DOHH2 (cell line): Measurements from ENCODE around the gene EPB41L1.

Experiments used
- H3F3A ChIP-seq: fragments of 200-600 bp; sonication (generic), shearing (Covaris generic); 2 replicates; pipeline ENCODE4 v1.6.0; 2016; ENCODE audit warnings: antibody characterized with exemption, mild to moderate bottlenecking; ENCODE audit not compliant: control insufficient read depth, insufficient read depth
- H3K27ac ChIP-seq: fragments of 200-600 bp; sonication (generic); 2 replicates; pipeline ENCODE4 v1.5.1; 2014; ENCODE audit warnings: low read depth, mild to moderate bottlenecking, low read length, moderate library complexity
- H3K27me3 ChIP-seq: fragments of 200-600 bp; sonication (generic); 2 replicates; pipeline ENCODE4 v1.6.1; 2014; ENCODE audit warnings: mild to moderate bottlenecking, low read length, mixed read lengths; ENCODE audit not compliant: control insufficient read depth
- H3K36me3 ChIP-seq: fragments of 200-600 bp; sonication (generic); 2 replicates; pipeline ENCODE4 v1.6.1; 2014; ENCODE audit warnings: mild to moderate bottlenecking, low read length, moderate library complexity, mixed read lengths; ENCODE audit not compliant: control insufficient read depth
- H3K4me1 ChIP-seq: fragments of 200-600 bp; sonication (generic); 2 replicates; pipeline ENCODE4 v1.6.1; 2014; ENCODE audit warnings: mild to moderate bottlenecking, low read length, mixed read lengths; ENCODE audit not compliant: control insufficient read depth
- H3K4me2 ChIP-seq: fragments of 200-600 bp; sonication (generic); 2 replicates; pipeline ENCODE4 v1.6.0; 2014; ENCODE audit warnings: mild to moderate bottlenecking, low read length, moderate library complexity
- H3K4me3 ChIP-seq: fragments of 200-600 bp; sonication (generic); 2 replicates; pipeline ENCODE4 v1.5.1; 2014; ENCODE audit warnings: mild to moderate bottlenecking, low read length, mixed read lengths
- H3K79me2 ChIP-seq: fragments of 200-600 bp; sonication (generic); 2 replicates; pipeline ENCODE4 v1.6.1; 2014; ENCODE audit warnings: mild to moderate bottlenecking, low read length, mixed read lengths; ENCODE audit not compliant: control insufficient read depth
- H3K9me2 ChIP-seq: fragments of 200-600 bp; sonication (generic); replicated peaks from 2 replicates; pipeline ENCODE4 v1.6.1; 2014; ENCODE audit warnings: mild to moderate bottlenecking, low read length, mixed read lengths; ENCODE audit not compliant: control insufficient read depth
- H3K9me3 ChIP-seq: fragments of 200-600 bp; sonication (generic); 2 replicates; pipeline ENCODE4 v1.6.1; 2014; ENCODE audit warnings: antibody characterized with exemption, low read length, mixed read lengths; ENCODE audit not compliant: control insufficient read depth, insufficient read depth
- H4K20me1 ChIP-seq: fragments of 200-600 bp; sonication (generic); 2 replicates; pipeline ENCODE4 v1.6.0; 2014; ENCODE audit warnings: low read depth, mild to moderate bottlenecking, antibody characterized with exemption, low read length, moderate library complexity; ENCODE audit not compliant: control insufficient read depth, insufficient read depth
- EZH2phosphoT487 ChIP-seq: fragments of 200-600 bp; sonication (generic); IDR thresholded peaks from 2 replicates; pipeline ENCODE4 v1.6.1; 2017; ENCODE audit warnings: borderline replicate concordance, mild to moderate bottlenecking, antibody characterized with exemption, low read length, moderate library complexity, mixed read lengths
- TF ChIP-seq, protein P1 (sequence below): fragments of 200-600 bp; sonication (generic); IDR thresholded peaks from one replicate; pipeline ENCODE4 v1.5.1; 2014; ENCODE audit warnings: antibody characterized with exemption, mild to moderate bottlenecking, low read depth, low read length; ENCODE audit not compliant: poor library complexity, severe bottlenecking

The EPB41L1 gene

DNA sequence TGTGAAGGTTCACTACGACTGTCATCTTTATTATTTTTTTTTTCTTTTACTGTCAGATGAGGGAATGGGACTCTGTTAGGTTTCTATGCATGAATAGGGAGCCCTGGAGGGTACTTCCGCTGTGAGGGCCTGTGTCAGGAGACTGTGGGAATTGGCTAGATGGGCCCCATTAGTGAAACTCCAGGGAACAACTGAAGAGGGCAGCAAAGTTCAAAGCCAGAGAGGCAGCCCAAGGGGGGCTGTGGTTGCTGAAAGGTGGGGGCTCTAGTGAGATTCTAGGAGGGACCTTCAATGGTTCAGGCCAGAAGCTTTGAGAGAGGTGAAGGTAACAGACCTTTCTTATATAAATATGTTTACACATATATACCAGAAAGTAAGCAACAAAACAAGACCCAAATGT lies 13.2 kb upstream of the EPB41L1 start:
- no peaks in the 10 kb centered on the region for H3K36me3 ChIP-seq
- H3K4me3 ChIP-seq = no peak overlapping the region
- peaks cover 13% of the 10 kb centered on the region for H3F3A ChIP-seq
- no peak overlapping the region for H3K27ac ChIP-seq
- no peak overlapping the region for H3K4me2 ChIP-seq
- H3K79me2 ChIP-seq = no peaks in the 10 kb centered on the region
- H3K4me1 ChIP-seq = peaks cover 50% of the 10 kb centered on the region
- no peaks in the 10 kb centered on the region for H3K9me3 ChIP-seq
- no peaks in the 10 kb centered on the region for H4K20me1 ChIP-seq
- no peaks in the 10 kb centered on the region for H3K9me2 ChIP-seq
- no peaks in the 10 kb centered on the region for H3K27me3 ChIP-seq
- TF ChIP-seq, protein P1, sequence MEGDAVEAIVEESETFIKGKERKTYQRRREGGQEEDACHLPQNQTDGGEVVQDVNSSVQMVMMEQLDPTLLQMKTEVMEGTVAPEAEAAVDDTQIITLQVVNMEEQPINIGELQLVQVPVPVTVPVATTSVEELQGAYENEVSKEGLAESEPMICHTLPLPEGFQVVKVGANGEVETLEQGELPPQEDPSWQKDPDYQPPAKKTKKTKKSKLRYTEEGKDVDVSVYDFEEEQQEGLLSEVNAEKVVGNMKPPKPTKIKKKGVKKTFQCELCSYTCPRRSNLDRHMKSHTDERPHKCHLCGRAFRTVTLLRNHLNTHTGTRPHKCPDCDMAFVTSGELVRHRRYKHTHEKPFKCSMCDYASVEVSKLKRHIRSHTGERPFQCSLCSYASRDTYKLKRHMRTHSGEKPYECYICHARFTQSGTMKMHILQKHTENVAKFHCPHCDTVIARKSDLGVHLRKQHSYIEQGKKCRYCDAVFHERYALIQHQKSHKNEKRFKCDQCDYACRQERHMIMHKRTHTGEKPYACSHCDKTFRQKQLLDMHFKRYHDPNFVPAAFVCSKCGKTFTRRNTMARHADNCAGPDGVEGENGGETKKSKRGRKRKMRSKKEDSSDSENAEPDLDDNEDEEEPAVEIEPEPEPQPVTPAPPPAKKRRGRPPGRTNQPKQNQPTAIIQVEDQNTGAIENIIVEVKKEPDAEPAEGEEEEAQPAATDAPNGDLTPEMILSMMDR = peak; percentile 37
- no peak for TF ChIP-seq EZH2phosphoT487

DNA sequence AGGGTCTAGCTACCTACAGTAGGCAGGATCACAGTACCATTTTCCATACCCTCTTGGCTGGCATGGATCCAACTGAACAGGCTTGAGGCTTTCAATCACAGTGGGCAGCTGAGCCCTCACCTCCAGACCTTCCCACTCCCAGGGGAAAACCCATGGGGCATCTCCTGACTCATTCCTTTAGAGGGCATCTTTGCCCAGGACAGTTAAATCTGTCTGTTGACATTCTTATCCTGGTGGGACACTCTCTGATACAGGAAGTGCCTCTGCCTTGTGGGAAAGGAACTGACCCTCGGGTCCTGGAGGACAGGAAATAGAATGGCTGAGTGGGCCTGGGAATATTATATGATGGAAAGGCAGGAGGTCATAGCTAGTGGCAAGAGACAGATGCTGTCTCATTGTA lies 10.2 kb upstream of the EPB41L1 start:
- H3K4me1 ChIP-seq = peaks cover 63% of the 10 kb centered on the region
- H4K20me1 ChIP-seq = no peaks in the 10 kb centered on the region
- no peaks in the 10 kb centered on the region for H3K9me2 ChIP-seq
- peak overlapping the region; percentile 62; the same call in 1 of the 2 replicates for H3K4me2 ChIP-seq
- peaks cover 10% of the 10 kb centered on the region for H3F3A ChIP-seq
- H3K4me3 ChIP-seq = no peak overlapping the region
- H3K27me3 ChIP-seq = no peaks in the 10 kb centered on the region
- TF ChIP-seq, protein P1 = no peak
- TF ChIP-seq EZH2phosphoT487 = no peak
- no peaks in the 10 kb centered on the region for H3K9me3 ChIP-seq
- H3K79me2 ChIP-seq = no peaks in the 10 kb centered on the region
- no peak overlapping the region for H3K27ac ChIP-seq
- no peaks in the 10 kb centered on the region for H3K36me3 ChIP-seq

DNA sequence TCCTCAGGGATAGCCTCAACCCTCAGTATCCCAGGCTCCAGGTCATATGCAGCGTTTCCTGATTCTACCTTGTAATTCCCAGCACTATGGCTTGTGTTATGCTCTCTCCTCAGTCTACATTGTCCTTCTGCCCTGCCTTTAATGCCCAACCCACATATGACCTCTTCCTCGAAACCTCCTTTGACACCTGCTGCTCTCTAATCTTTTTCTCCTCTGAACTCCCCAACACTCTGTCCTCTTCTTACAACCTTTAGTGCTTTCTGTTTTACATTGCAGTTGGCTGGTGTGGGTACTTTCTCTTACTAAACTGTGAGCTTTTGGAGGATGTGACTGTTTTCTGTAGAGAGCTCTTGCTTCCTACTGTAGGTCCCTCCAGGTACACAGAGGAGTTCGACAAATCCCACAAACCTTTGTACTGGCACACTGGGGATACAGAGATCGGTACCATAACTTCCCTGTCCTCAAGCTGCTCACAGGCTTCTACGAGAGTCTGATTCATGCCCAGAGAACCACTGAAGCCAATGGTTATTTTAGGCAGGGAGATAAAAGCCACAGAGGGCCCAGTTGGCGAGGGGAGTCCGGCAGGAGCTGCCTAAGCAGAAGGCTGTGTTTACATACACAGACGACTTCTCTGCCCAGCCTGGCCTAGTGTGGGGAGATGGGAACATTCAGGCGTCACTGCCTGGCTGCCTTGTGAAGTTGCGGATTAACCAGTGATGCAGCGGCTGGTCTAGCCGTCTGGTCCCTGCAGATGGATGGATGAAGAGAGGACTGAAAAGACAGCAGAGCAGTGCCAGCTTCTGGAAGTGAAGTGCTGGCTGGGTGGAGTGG lies 8.4 kb upstream of the EPB41L1 start:
- H3K27ac ChIP-seq = no peak overlapping the region

More for the DNA sequence above, 8.4 kb upstream of the EPB41L1 start:
- H3K79me2 ChIP-seq = no peaks in the 10 kb centered on the region
- H3K4me1 ChIP-seq = peaks cover 65% of the 10 kb centered on the region
- no peaks in the 10 kb centered on the region for H4K20me1 ChIP-seq
- peak overlapping the region; percentile 12; the same call in 1 of the 2 replicates for H3K4me2 ChIP-seq
- no peaks in the 10 kb centered on the region for H3K36me3 ChIP-seq
- H3K4me3 ChIP-seq = no peak overlapping the region
- H3K9me2 ChIP-seq = no peaks in the 10 kb centered on the region
- peaks cover 8% of the 10 kb centered on the region for H3F3A ChIP-seq
- H3K9me3 ChIP-seq = no peaks in the 10 kb centered on the region
- peaks cover 1% of the 10 kb centered on the region; the same call in 1 of the 2 replicates for H3K27me3 ChIP-seq
- TF ChIP-seq, protein P1 = no peak
- TF ChIP-seq EZH2phosphoT487 = no peak
